ENCODE results near the gene ODF2.
"Not testable (repeated sequence)": the region's sequence is repeated elsewhere in the genome, so short reads cannot be mapped to it uniquely, and the experiment has no call there.

ODF2 gene

GRCh38 chr9:128411364-128412119, 44.3 kb upstream of the ODF2 start:
- no peaks in the 10 kb centered on the region for H3K36me3 ChIP-seq
- H3K4me3 ChIP-seq (ENCODE audit: low read depth in 1 of 2, low read length in 1 of 2) = no peak overlapping the region
- peaks cover 95% of the 10 kb centered on the region for H3K27me3 ChIP-seq
- no peaks in the 10 kb centered on the region for H3K9me3 ChIP-seq
- H3K4me1 ChIP-seq (ENCODE audit: control insufficient read depth in 1 of 2, insufficient read depth in 1 of 2, low read depth in 1 of 2, low read length in 1 of 2) = peaks cover 0 to 5% of the 10 kb centered on the region in 2 experiments
- H3K27ac ChIP-seq = no peak overlapping the region
- TF ChIP-seq CTCF (IDR thresholded peaks at IDR 0.05) = no peak

- Histone ChIP-seq H3K4me1 (ENCODE audit: control insufficient read depth in 1 of 2, insufficient read depth in 1 of 2, low read depth in 1 of 2, low read length in 1 of 2) (peaks cover 0 to 5% of the 10 kb centered on the region in 2 experiments), H3K27ac (no peak overlapping the region), H3K36me3 (no peaks in the 10 kb centered on the region), H3K27me3 (peaks cover 96% of the 10 kb centered on the region), H3K4me3 (ENCODE audit: low read depth in 1 of 2, low read length in 1 of 2) (no peak overlapping the region), H3K9me3 (no peaks in the 10 kb centered on the region)
- TF ChIP-seq CTCF (IDR thresholded peaks at IDR 0.05) = peak; percentile 22
These were observed 43.6 kb upstream of the ODF2 start for GRCh38 chr9:128412120-128412790.

- not testable (repeated sequence) for H3K27ac ChIP-seq; H3K36me3 ChIP-seq; H3K4me1 ChIP-seq (ENCODE audit: control insufficient read depth in 1 of 2, insufficient read depth in 1 of 2, low read depth in 1 of 2, low read length in 1 of 2); H3K4me3 ChIP-seq (ENCODE audit: low read depth in 1 of 2, low read length in 1 of 2); H3K9me3 ChIP-seq
- peaks cover 96% of the 10 kb centered on the region for H3K27me3 ChIP-seq
These were observed 42.1 kb upstream of the ODF2 start for GRCh38 chr9:128413728-128414127.

GRCh38 chr9:128414461-128414860, 41.3 kb upstream of the ODF2 start:
- peaks cover 96% of the 10 kb centered on the region for H3K27me3 ChIP-seq
- no peaks in the 10 kb centered on the region for H3K9me3 ChIP-seq
- no peak for TF ChIP-seq CTCF (IDR thresholded peaks at IDR 0.05)
- H3K4me1 ChIP-seq (ENCODE audit: control insufficient read depth in 1 of 2, insufficient read depth in 1 of 2, low read depth in 1 of 2, low read length in 1 of 2) = peaks cover 0 to 5% of the 10 kb centered on the region in 2 experiments
- no peaks in the 10 kb centered on the region for H3K36me3 ChIP-seq
- H3K27ac ChIP-seq = no peak overlapping the region
- no peak overlapping the region for H3K4me3 ChIP-seq (ENCODE audit: low read depth in 1 of 2, low read length in 1 of 2)

- TF ChIP-seq CTCF (IDR thresholded peaks at IDR 0.05) = no peak
- Histone ChIP-seq H3K4me3 (ENCODE audit: low read depth in 1 of 2, low read length in 1 of 2) (no peak overlapping the region), H3K9me3 (no peaks in the 10 kb centered on the region), H3K4me1 (ENCODE audit: control insufficient read depth in 1 of 2, insufficient read depth in 1 of 2, low read depth in 1 of 2, low read length in 1 of 2) (peaks cover 3 to 10% of the 10 kb centered on the region in 2 experiments), H3K36me3 (no peaks in the 10 kb centered on the region), H3K27me3 (peaks cover 96% of the 10 kb centered on the region), H3K27ac (no peak overlapping the region)
These were observed 40.5 kb upstream of the ODF2 start for GRCh38 chr9:128415281-128415680.

- H3K36me3 ChIP-seq = no peaks in the 10 kb centered on the region
These were observed 39.8 kb upstream of the ODF2 start for GRCh38 chr9:128416014-128416413.

More at GRCh38 chr9:128416014-128416413, 39.8 kb upstream of the ODF2 start:
- no peak for TF ChIP-seq CTCF (IDR thresholded peaks at IDR 0.05)
- no peak overlapping the region for H3K27ac ChIP-seq
- H3K27me3 ChIP-seq = peaks cover 96% of the 10 kb centered on the region
- peaks cover 7 to 15% of the 10 kb centered on the region in 2 experiments for H3K4me1 ChIP-seq (ENCODE audit: control insufficient read depth in 1 of 2, insufficient read depth in 1 of 2, low read depth in 1 of 2, low read length in 1 of 2)
- no peak overlapping the region for H3K4me3 ChIP-seq (ENCODE audit: low read depth in 1 of 2, low read length in 1 of 2)
- H3K9me3 ChIP-seq = no peaks in the 10 kb centered on the region
